Measurements from ENCODE around the gene SLF2. TPM values are rescaled to one million over a fixed set of nuclear protein-coding genes. Genes with fewer than 3 reads are reported as not detected.

Gene SLF2
- total and polyA plus RNA-seq, 2 of the 13 experiments (the other 11 are each of a cell fraction or from before 2014, with no cell fraction given), result 12.2 to 48.1 TPM

GRCh38 chr10:100879741-100880360 is 32.9 kb upstream of the SLF2 start (continued):
- no peak for TF ChIP-seq ZNF333 (CRISPR knock-in tag; IDR thresholded peaks at IDR 0.05; ENCODE audit: borderline replicate concordance)
- TF ChIP-seq ZNF329 (CRISPR knock-in tag; IDR thresholded peaks at IDR 0.05; ENCODE audit: low read depth), result no peak
- peak; percentile 64 for TF ChIP-seq PRPF4 (IDR thresholded peaks at IDR 0.05; ENCODE audit: low read depth, low read length, poor library complexity, severe bottlenecking)
- TF ChIP-seq PHF21A (CRISPR knock-in tag; IDR thresholded peaks at IDR 0.05), result no peak
- no peak for TF ChIP-seq ZNF660 (CRISPR knock-in tag; IDR thresholded peaks at IDR 0.05; ENCODE audit: borderline replicate concordance, low read depth)
- 0 out of 2 replicates have a peak, but pooled peaks have one; percentile 15 for TF ChIP-seq HNF4A (CRISPR knock-in tag; IDR thresholded peaks at IDR 0.05)
- TF ChIP-seq ZNF784 (CRISPR knock-in tag; IDR thresholded peaks at IDR 0.05; ENCODE audit: borderline replicate concordance), result no peak
- TF ChIP-seq, protein P1, sequence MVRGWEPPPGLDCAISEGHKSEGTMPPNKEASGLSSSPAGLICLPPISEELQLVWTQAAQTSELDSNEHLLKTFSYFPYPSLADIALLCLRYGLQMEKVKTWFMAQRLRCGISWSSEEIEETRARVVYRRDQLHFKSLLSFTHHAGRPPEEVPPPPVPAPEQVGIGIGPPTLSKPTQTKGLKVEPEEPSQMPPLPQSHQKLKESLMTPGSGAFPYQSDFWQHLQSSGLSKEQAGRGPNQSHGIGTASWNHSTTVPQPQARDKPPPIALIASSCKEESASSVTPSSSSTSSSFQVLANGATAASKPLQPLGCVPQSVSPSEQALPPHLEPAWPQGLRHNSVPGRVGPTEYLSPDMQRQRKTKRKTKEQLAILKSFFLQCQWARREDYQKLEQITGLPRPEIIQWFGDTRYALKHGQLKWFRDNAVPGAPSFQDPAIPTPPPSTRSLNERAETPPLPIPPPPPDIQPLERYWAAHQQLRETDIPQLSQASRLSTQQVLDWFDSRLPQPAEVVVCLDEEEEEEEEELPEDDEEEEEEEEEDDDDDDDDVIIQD (CRISPR knock-in tag; IDR thresholded peaks at IDR 0.05; ENCODE audit: low read depth), result no peak
- TF ChIP-seq JUND (CRISPR knock-in tag; IDR thresholded peaks at IDR 0.05), result 0 out of 2 replicates have a peak, but pooled peaks have one; percentile 61
- TF ChIP-seq, protein P2, sequence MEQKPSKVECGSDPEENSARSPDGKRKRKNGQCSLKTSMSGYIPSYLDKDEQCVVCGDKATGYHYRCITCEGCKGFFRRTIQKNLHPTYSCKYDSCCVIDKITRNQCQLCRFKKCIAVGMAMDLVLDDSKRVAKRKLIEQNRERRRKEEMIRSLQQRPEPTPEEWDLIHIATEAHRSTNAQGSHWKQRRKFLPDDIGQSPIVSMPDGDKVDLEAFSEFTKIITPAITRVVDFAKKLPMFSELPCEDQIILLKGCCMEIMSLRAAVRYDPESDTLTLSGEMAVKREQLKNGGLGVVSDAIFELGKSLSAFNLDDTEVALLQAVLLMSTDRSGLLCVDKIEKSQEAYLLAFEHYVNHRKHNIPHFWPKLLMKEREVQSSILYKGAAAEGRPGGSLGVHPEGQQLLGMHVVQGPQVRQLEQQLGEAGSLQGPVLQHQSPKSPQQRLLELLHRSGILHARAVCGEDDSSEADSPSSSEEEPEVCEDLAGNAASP (CRISPR knock-in tag; IDR thresholded peaks at IDR 0.05; ENCODE audit: borderline replicate concordance), result 0 out of 2 replicates have a peak, but pooled peaks have one; percentile 23
- TF ChIP-seq, protein P3, sequence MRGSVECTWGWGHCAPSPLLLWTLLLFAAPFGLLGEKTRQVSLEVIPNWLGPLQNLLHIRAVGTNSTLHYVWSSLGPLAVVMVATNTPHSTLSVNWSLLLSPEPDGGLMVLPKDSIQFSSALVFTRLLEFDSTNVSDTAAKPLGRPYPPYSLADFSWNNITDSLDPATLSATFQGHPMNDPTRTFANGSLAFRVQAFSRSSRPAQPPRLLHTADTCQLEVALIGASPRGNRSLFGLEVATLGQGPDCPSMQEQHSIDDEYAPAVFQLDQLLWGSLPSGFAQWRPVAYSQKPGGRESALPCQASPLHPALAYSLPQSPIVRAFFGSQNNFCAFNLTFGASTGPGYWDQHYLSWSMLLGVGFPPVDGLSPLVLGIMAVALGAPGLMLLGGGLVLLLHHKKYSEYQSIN (CRISPR knock-in tag; IDR thresholded peaks at IDR 0.05; ENCODE audit: borderline replicate concordance), result no peak
- TF ChIP-seq ZNF33B (CRISPR knock-in tag; IDR thresholded peaks at IDR 0.05), result no peak
- TF ChIP-seq CBX5 (CRISPR knock-in tag; IDR thresholded peaks at IDR 0.05; ENCODE audit: borderline replicate concordance), result peak; percentile 27; the same call in 1 of the 2 replicates
- no peak for TF ChIP-seq HOXA7 (CRISPR knock-in tag; IDR thresholded peaks at IDR 0.05)
- TF ChIP-seq, protein P4, sequence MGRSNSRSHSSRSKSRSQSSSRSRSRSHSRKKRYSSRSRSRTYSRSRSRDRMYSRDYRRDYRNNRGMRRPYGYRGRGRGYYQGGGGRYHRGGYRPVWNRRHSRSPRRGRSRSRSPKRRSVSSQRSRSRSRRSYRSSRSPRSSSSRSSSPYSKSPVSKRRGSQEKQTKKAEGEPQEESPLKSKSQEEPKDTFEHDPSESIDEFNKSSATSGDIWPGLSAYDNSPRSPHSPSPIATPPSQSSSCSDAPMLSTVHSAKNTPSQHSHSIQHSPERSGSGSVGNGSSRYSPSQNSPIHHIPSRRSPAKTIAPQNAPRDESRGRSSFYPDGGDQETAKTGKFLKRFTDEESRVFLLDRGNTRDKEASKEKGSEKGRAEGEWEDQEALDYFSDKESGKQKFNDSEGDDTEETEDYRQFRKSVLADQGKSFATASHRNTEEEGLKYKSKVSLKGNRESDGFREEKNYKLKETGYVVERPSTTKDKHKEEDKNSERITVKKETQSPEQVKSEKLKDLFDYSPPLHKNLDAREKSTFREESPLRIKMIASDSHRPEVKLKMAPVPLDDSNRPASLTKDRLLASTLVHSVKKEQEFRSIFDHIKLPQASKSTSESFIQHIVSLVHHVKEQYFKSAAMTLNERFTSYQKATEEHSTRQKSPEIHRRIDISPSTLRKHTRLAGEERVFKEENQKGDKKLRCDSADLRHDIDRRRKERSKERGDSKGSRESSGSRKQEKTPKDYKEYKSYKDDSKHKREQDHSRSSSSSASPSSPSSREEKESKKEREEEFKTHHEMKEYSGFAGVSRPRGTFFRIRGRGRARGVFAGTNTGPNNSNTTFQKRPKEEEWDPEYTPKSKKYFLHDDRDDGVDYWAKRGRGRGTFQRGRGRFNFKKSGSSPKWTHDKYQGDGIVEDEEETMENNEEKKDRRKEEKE (IDR thresholded peaks at IDR 0.05), result no peak
- peak; percentile 32; the same call in 1 of the 2 replicates for TF ChIP-seq SP4 (CRISPR knock-in tag; IDR thresholded peaks at IDR 0.05)
- TF ChIP-seq ZSCAN25 (CRISPR knock-in tag; IDR thresholded peaks at IDR 0.05), result no peak
- 0 out of 2 replicates have a peak, but pooled peaks have one; percentile 33 for TF ChIP-seq MED1 (CRISPR knock-in tag; IDR thresholded peaks at IDR 0.05)
- TF ChIP-seq RXRA (CRISPR knock-in tag; IDR thresholded peaks at IDR 0.05), result peak; percentile 65; the same call in 1 of the 2 replicates

Data from HepG2 (cell line).